Activated CD8-positive, alpha-beta memory T cell treated with anti-CD3 and anti-CD28 coated beads, Interleukin-2, amount 10 ng/mL, durations not matched to agents 7 days and 5 days (primary cell): Measurements from ENCODE around the gene PXYLP1. TPM values are rescaled to one million over a fixed set of nuclear protein-coding genes. Genes with fewer than 3 reads are reported as not detected.

Source experiments
- ATAC-seq: fragments of 150-1000 bp; cut with Tn5 transposase; one replicate; pipeline ENCODE4 v1.10.0; 2021; ENCODE audit warnings: moderate library complexity
- CTCF ChIA-PET: fragments of 350-600 bp; sonication (Branson Sonifier 250); formaldehyde crosslinking; loops from one replicate; lab custom pipeline; 2021; ENCODE audit warnings: antibody characterized with exemption; lab: Charles Lee
- DNase-seq: peaks from one replicate; pipeline ENCODE4 v3.0.0-alpha.2; 2020
- H3K27ac Mint-ChIP-seq: one replicate; pipeline ENCODE4 v1.8.0; 2021; ENCODE audit warnings: mild to moderate bottlenecking, mixed read lengths
- H3K27me3 Mint-ChIP-seq: one replicate; pipeline ENCODE4 v1.8.0; 2021; ENCODE audit warnings: mixed read lengths
- H3K36me3 Mint-ChIP-seq: one replicate; pipeline ENCODE4 v1.8.0; 2021; ENCODE audit warnings: mild to moderate bottlenecking, mixed read lengths
- H3K4me1 Mint-ChIP-seq: one replicate; pipeline ENCODE4 v1.8.0; 2021; ENCODE audit warnings: mixed read lengths
- H3K4me3 Mint-ChIP-seq: one replicate; pipeline ENCODE4 v1.8.0; 2021; ENCODE audit warnings: mild to moderate bottlenecking, moderate library complexity, mixed read lengths
- H3K9me3 Mint-ChIP-seq: one replicate; pipeline ENCODE4 v1.8.0; 2022; ENCODE audit warnings: low read depth, mixed read lengths
- total RNA-seq, 2 experiments: library from RNA; stranded (reverse); gene quantifications; one replicate each; pipeline ENCODE4 v1.2.3, GENCODE V29; 2021

Gene PXYLP1
- total RNA-seq, 2 experiments from 2014 or later = 10.3 to 18.4 TPM

- H3K9me3 Mint-ChIP-seq = no peaks in the 10 kb centered on the region
- ATAC-seq = no peak
- no peak overlapping the region for H3K4me3 Mint-ChIP-seq
- CTCF ChIA-PET = interaction anchor here (0.7 to 2.8 kb wide), 3 partner anchors 20 to 29 kb away, joined by 3 to 8 read pairs (median 4); no protein-coding TSS in a partner anchor
- H3K27ac Mint-ChIP-seq = no peak overlapping the region
- H3K27me3 Mint-ChIP-seq = no peaks in the 10 kb centered on the region
- no peak for DNase-seq
- H3K36me3 Mint-ChIP-seq = peaks cover 2% of the 10 kb centered on the region
- peaks cover 9% of the 10 kb centered on the region for H3K4me1 Mint-ChIP-seq
Measured at GRCh38 chr3:141331377-141332318, 100.0 kb downstream of the PXYLP1 start.

GRCh38 chr3:141332416-141332815 is 100.8 kb downstream of the PXYLP1 start:
- H3K4me1 Mint-ChIP-seq = peaks cover 13% of the 10 kb centered on the region
- no peak overlapping the region for H3K27ac Mint-ChIP-seq
- H3K27me3 Mint-ChIP-seq = no peaks in the 10 kb centered on the region
- CTCF ChIA-PET = interaction anchor here (2.8 kb wide), 1 partner anchor 21 kb away, joined by 8 read pairs; no protein-coding TSS in a partner anchor
- H3K9me3 Mint-ChIP-seq = no peaks in the 10 kb centered on the region
- peaks cover 2% of the 10 kb centered on the region for H3K36me3 Mint-ChIP-seq
- DNase-seq = no peak
- H3K4me3 Mint-ChIP-seq = no peak overlapping the region
- ATAC-seq = no peak

- CTCF ChIA-PET = interaction anchor here (0.7 to 1.4 kb wide), 2 partner anchors 27 to 120 kb away, joined by 5 to 6 read pairs; no protein-coding TSS in a partner anchor
- Mint-ChIP-seq H3K27me3 (no peaks in the 10 kb centered on the region), H3K4me1 (peaks cover 5% of the 10 kb centered on the region), H3K4me3 (no peak overlapping the region), H3K27ac (no peak overlapping the region), H3K36me3 (no peaks in the 10 kb centered on the region), H3K9me3 (no peaks in the 10 kb centered on the region)
- DNase-seq = no peak
- no peak for ATAC-seq
Measured at GRCh38 chr3:141333836-141334626, 102.4 kb downstream of the PXYLP1 start.

- no peak overlapping the region for H3K4me3 Mint-ChIP-seq
- H3K27ac Mint-ChIP-seq = no peak overlapping the region
- no peaks in the 10 kb centered on the region for H3K27me3 Mint-ChIP-seq
- no peak for ATAC-seq
- peaks cover 5% of the 10 kb centered on the region for H3K4me1 Mint-ChIP-seq
- no peaks in the 10 kb centered on the region for H3K9me3 Mint-ChIP-seq
- CTCF ChIA-PET = interaction anchor here (0.7 to 1.4 kb wide), 2 partner anchors 26 to 120 kb away, joined by 5 to 6 read pairs; no protein-coding TSS in a partner anchor
- no peaks in the 10 kb centered on the region for H3K36me3 Mint-ChIP-seq
- DNase-seq = no peak
Measured at GRCh38 chr3:141334627-141335250, 103.1 kb downstream of the PXYLP1 start.

GRCh38 chr3:141335531-141336061 is 104.0 kb downstream of the PXYLP1 start:
- DNase-seq = no peak
- H3K27ac Mint-ChIP-seq = no peak overlapping the region
- H3K4me3 Mint-ChIP-seq = no peak overlapping the region
- no peaks in the 10 kb centered on the region for H3K27me3 Mint-ChIP-seq
- peaks cover 5% of the 10 kb centered on the region for H3K4me1 Mint-ChIP-seq
- no peaks in the 10 kb centered on the region for H3K36me3 Mint-ChIP-seq
- no peaks in the 10 kb centered on the region for H3K9me3 Mint-ChIP-seq
- no peak for ATAC-seq
- CTCF ChIA-PET = interaction anchor here (0.6 to 1.3 kb wide), 2 partner anchors 10 to 141 kb away, joined by 3 to 7 read pairs; no protein-coding TSS in a partner anchor

- Mint-ChIP-seq H3K4me1 (peaks cover 5% of the 10 kb centered on the region), H3K27me3 (peaks cover 7% of the 10 kb centered on the region), H3K27ac (no peak overlapping the region), H3K9me3 (no peaks in the 10 kb centered on the region), H3K4me3 (no peak overlapping the region), H3K36me3 (no peaks in the 10 kb centered on the region)
- ATAC-seq = no peak
- no peak for DNase-seq
- CTCF ChIA-PET = interaction anchor here (0.7 to 1.3 kb wide), 2 partner anchors 8 to 25 kb away, joined by 3 to 7 read pairs; no protein-coding TSS in a partner anchor
Measured at GRCh38 chr3:141336672-141337522, 105.3 kb downstream of the PXYLP1 start.

GRCh38 chr3:141337523-141337854 is 105.9 kb downstream of the PXYLP1 start:
- Mint-ChIP-seq H3K4me1 (peaks cover 5% of the 10 kb centered on the region), H3K27ac (no peak overlapping the region), H3K36me3 (no peaks in the 10 kb centered on the region), H3K27me3 (peaks cover 7% of the 10 kb centered on the region), H3K9me3 (no peaks in the 10 kb centered on the region), H3K4me3 (no peak overlapping the region)
- DNase-seq (no peak), ATAC-seq (no peak)
- CTCF ChIA-PET = interaction anchor here (0.7 to 1.1 kb wide), 2 partner anchors 23 to 26 kb away, joined by 3 read pairs; no protein-coding TSS in a partner anchor

- Mint-ChIP-seq H3K27me3 (peaks cover 12% of the 10 kb centered on the region), H3K36me3 (no peaks in the 10 kb centered on the region), H3K4me1 (peaks cover 5% of the 10 kb centered on the region), H3K4me3 (no peak overlapping the region), H3K27ac (no peak overlapping the region), H3K9me3 (no peaks in the 10 kb centered on the region)
- DNase-seq (no peak), ATAC-seq (no peak)
- CTCF ChIA-PET = interaction anchor here (1.1 kb wide), 1 partner anchor 23 kb away, joined by 3 read pairs; no protein-coding TSS in a partner anchor
Measured at GRCh38 chr3:141337991-141338390, 106.4 kb downstream of the PXYLP1 start.

GRCh38 chr3:141338881-141339280 is 107.3 kb downstream of the PXYLP1 start:
- no peak overlapping the region for H3K27ac Mint-ChIP-seq
- peaks cover 5% of the 10 kb centered on the region for H3K4me1 Mint-ChIP-seq
- no peaks in the 10 kb centered on the region for H3K36me3 Mint-ChIP-seq
- H3K9me3 Mint-ChIP-seq = no peaks in the 10 kb centered on the region
- H3K4me3 Mint-ChIP-seq = no peak overlapping the region
- CTCF ChIA-PET = no interaction called here
- ATAC-seq (no peak), DNase-seq (no peak)
- peaks cover 12% of the 10 kb centered on the region for H3K27me3 Mint-ChIP-seq

GRCh38 chr3:141341536-141341935 is 109.9 kb downstream of the PXYLP1 start:
- Mint-ChIP-seq H3K27me3 (peaks cover 12% of the 10 kb centered on the region), H3K9me3 (no peaks in the 10 kb centered on the region), H3K4me3 (no peak overlapping the region), H3K4me1 (peaks cover 5% of the 10 kb centered on the region), H3K27ac (no peak overlapping the region), H3K36me3 (no peaks in the 10 kb centered on the region)
- no peak for DNase-seq
- CTCF ChIA-PET = interaction anchor here (1.7 kb wide), 1 partner anchor 12 kb away, joined by 3 read pairs; no protein-coding TSS in a partner anchor
- no peak for ATAC-seq

GRCh38 chr3:141342386-141342785 is 110.8 kb downstream of the PXYLP1 start:
- Mint-ChIP-seq H3K27ac (no peak overlapping the region), H3K36me3 (no peaks in the 10 kb centered on the region), H3K4me1 (peaks cover under 1% of the 10 kb centered on the region), H3K9me3 (no peaks in the 10 kb centered on the region), H3K27me3 (peaks cover 12% of the 10 kb centered on the region), H3K4me3 (no peak overlapping the region)
- ATAC-seq (no peak), DNase-seq (no peak)
- CTCF ChIA-PET = interaction anchor here (1.1 to 1.7 kb wide), 2 partner anchors 11 to 18 kb away, joined by 3 to 4 read pairs; no protein-coding TSS in a partner anchor

- Mint-ChIP-seq H3K4me3 (no peak overlapping the region), H3K9me3 (no peaks in the 10 kb centered on the region), H3K4me1 (no peaks in the 10 kb centered on the region), H3K27ac (no peak overlapping the region), H3K36me3 (no peaks in the 10 kb centered on the region), H3K27me3 (peaks cover 12% of the 10 kb centered on the region)
- ATAC-seq = no peak
- CTCF ChIA-PET = interaction anchor here (1.1 to 1.7 kb wide), 3 partner anchors 11 to 64 kb away, joined by 3 to 4 read pairs (median 3); no protein-coding TSS in a partner anchor
- DNase-seq = no peak
Measured at GRCh38 chr3:141343077-141343476, 111.5 kb downstream of the PXYLP1 start.
